ENCODE results near the gene P4HA3.

DNA sequence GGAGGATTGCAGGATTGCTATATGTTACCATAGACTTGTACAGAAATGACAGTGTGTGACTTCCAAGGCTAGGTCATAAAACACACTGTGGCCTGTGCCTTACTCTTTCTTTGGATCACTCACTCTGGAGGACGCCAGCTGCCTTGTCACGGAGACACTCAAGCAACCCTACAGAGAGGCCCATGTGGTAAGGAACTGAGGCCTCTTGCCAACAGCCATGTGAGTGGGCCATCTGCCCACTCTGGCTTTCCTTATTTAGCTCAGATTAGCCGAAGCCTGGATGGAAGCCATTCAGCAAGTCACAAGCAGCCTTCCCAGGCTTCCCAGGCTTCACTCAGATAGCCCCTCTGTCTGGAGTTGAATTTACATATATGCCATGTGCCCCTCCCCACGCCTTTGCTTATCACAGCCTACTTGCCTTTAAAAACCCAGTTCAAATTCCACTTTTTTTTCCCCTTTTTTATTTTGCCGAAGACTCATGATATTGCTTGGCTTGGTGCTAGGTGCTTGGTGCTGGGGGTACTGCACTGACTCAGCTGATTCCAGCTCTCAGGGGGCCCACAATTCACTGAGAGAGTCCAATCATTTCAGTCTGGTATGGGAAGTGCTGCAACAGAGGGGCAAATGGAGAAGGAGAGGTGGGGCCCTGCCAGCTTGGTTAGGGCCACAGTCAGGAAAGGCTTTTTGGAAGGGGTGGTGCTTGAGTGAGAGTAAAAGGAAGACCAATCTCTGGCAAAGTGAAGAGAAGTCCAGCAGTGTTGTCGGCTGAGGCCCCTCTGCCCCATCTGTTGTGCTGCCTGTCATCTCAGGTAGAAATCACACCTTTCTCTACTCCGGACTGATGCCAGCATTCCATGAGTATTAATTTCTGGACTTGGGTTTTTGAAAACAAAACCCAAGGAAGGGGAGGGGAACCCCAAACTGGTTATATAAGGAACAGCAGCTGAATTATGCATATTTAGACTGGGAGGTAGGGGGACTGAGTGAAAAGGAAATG is 14.5 kb upstream of the P4HA3 start:
- no peak for TF ChIP-seq POLR2A (IDR thresholded peaks at IDR 0.05)
- TF ChIP-seq, protein P1, sequence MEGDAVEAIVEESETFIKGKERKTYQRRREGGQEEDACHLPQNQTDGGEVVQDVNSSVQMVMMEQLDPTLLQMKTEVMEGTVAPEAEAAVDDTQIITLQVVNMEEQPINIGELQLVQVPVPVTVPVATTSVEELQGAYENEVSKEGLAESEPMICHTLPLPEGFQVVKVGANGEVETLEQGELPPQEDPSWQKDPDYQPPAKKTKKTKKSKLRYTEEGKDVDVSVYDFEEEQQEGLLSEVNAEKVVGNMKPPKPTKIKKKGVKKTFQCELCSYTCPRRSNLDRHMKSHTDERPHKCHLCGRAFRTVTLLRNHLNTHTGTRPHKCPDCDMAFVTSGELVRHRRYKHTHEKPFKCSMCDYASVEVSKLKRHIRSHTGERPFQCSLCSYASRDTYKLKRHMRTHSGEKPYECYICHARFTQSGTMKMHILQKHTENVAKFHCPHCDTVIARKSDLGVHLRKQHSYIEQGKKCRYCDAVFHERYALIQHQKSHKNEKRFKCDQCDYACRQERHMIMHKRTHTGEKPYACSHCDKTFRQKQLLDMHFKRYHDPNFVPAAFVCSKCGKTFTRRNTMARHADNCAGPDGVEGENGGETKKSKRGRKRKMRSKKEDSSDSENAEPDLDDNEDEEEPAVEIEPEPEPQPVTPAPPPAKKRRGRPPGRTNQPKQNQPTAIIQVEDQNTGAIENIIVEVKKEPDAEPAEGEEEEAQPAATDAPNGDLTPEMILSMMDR (IDR thresholded peaks at IDR 0.05), result no peak
- peak; percentile 29 to 82 for TF ChIP-seq POLR2AphosphoS5 (IDR thresholded peaks at IDR 0.05; ENCODE audit: insufficient read depth in 1 of 2, low read depth in 1 of 2)
